ENCODE measurements around the gene FAM170B. TPM values are rescaled to one million over a fixed set of nuclear protein-coding genes. Genes with fewer than 3 reads are reported as not detected.

The FAM170B gene
- total RNA-seq, 4 donors from 2014 or later = not detected

GRCh38 chr10:49092477-49092876 lies 41.3 kb downstream of the FAM170B start:
- intact Hi-C loops (cut with DNase I) = no loop called here
- WGBS = 97% methylated on average over 11 of the region's 11 CpGs
- H3K27ac ChIP-seq (replicated peaks in 1 of 4) = no peak overlapping the region
- H3K36me3 ChIP-seq = no peaks in the 10 kb centered on the region
- DNase-seq (ENCODE audit: extremely low spot score) = no peak
- H3K27me3 ChIP-seq = no peaks in the 10 kb centered on the region
- H3K4me3 ChIP-seq = no peak overlapping the region
- H3K9me3 ChIP-seq = peaks cover 0 to 1% (median 0%) of the 10 kb centered on the region in 4 donors
- H3K4me1 ChIP-seq = peaks cover 22 to 29% (median 22%) of the 10 kb centered on the region in 4 donors
- no peak for TF ChIP-seq POLR2A (IDR thresholded peaks at IDR 0.05; ENCODE audit: low read depth)
- TF ChIP-seq POLR2AphosphoS5 (IDR thresholded peaks at IDR 0.05) = no peak
- no peak for TF ChIP-seq CTCF (IDR thresholded peaks at IDR 0.05)
- TF ChIP-seq EP300 (IDR thresholded peaks at IDR 0.05) = no peak

GRCh38 chr10:49091450-49092210 lies 42.2 kb downstream of the FAM170B start:
- TF ChIP-seq POLR2AphosphoS5 (IDR thresholded peaks at IDR 0.05) (no peak), CTCF (IDR thresholded peaks at IDR 0.05) (no peak), POLR2A (IDR thresholded peaks at IDR 0.05; ENCODE audit: low read depth) (no peak), EP300 (IDR thresholded peaks at IDR 0.05) (no peak)
- peaks cover 0 to 10% (median 5%) of the 10 kb centered on the region in 4 donors for H3K9me3 ChIP-seq
- H3K27me3 ChIP-seq = no peaks in the 10 kb centered on the region
- no peaks in the 10 kb centered on the region for H3K36me3 ChIP-seq
- intact Hi-C loops (cut with DNase I) = no loop called here
- WGBS = 93% methylated on average over 12 of the region's 13 CpGs
- H3K4me1 ChIP-seq = peaks cover 22 to 29% (median 22%) of the 10 kb centered on the region in 4 donors
- no peak overlapping the region for H3K4me3 ChIP-seq
- H3K27ac ChIP-seq (replicated peaks in 1 of 4) = no peak overlapping the region
- no peak for DNase-seq (ENCODE audit: extremely low spot score)

GRCh38 chr10:49090696-49091380 lies 43.0 kb downstream of the FAM170B start:
- 98% methylated on average over 5 of the region's 6 CpGs for WGBS
- peaks cover 22 to 25% (median 22%) of the 10 kb centered on the region in 4 donors for H3K4me1 ChIP-seq
- no peak for DNase-seq (ENCODE audit: extremely low spot score)
- no peaks in the 10 kb centered on the region for H3K36me3 ChIP-seq
- no peak overlapping the region for H3K27ac ChIP-seq (replicated peaks in 1 of 4)
- no peak overlapping the region for H3K4me3 ChIP-seq
- no peaks in the 10 kb centered on the region for H3K27me3 ChIP-seq
- intact Hi-C loops (cut with DNase I) = no loop called here
- H3K9me3 ChIP-seq = peaks cover 0 to 14% (median 11%) of the 10 kb centered on the region in 4 donors
- TF ChIP-seq EP300 (IDR thresholded peaks at IDR 0.05) (no peak), POLR2A (IDR thresholded peaks at IDR 0.05; ENCODE audit: low read depth) (no peak), POLR2AphosphoS5 (IDR thresholded peaks at IDR 0.05) (no peak), CTCF (IDR thresholded peaks at IDR 0.05) (no peak)

GRCh38 chr10:49090189-49090575 lies 43.6 kb downstream of the FAM170B start:
- 50% methylated on average over 1 of the region's 1 CpG for WGBS
- intact Hi-C loops (cut with DNase I) = no loop called here
- Histone ChIP-seq H3K4me3 (no peak overlapping the region), H3K27me3 (no peaks in the 10 kb centered on the region), H3K27ac (replicated peaks in 1 of 4) (no peak overlapping the region), H3K36me3 (peaks cover 0 to 6% (median 0%) of the 10 kb centered on the region in 4 donors), H3K4me1 (peaks cover 22 to 24% (median 22%) of the 10 kb centered on the region in 4 donors), H3K9me3 (peaks cover 0 to 14% (median 11%) of the 10 kb centered on the region in 4 donors)
- no peak for DNase-seq (ENCODE audit: extremely low spot score)
- TF ChIP-seq CTCF (IDR thresholded peaks at IDR 0.05) = no peak
- TF ChIP-seq POLR2AphosphoS5 (IDR thresholded peaks at IDR 0.05) = no peak
- no peak for TF ChIP-seq EP300 (IDR thresholded peaks at IDR 0.05)
- TF ChIP-seq POLR2A (IDR thresholded peaks at IDR 0.05; ENCODE audit: low read depth) = no peak

Measured in esophagus muscularis mucosa (tissue), 4 donors.